HepG2 (cell line): ENCODE data around the gene RAB3A. TPM values are rescaled to one million over a fixed set of nuclear protein-coding genes. Genes with fewer than 3 reads are reported as not detected.

ENCODE experiments used
- AGO1 ChIP-seq: fragments of 200-400 bp; formaldehyde crosslinking; IDR thresholded peaks from 2 replicates; pipeline ENCODE4 v1.6.1; 2017; ENCODE audit warnings: mild to moderate bottlenecking, low read depth, low read length, moderate library complexity; ENCODE audit not compliant: poor library complexity, severe bottlenecking
- BHLHE40 ChIP-seq: IDR thresholded peaks from 2 replicates; pipeline ENCODE4 v1.6.1; 2011; ENCODE audit warnings: low read length, improper control_type of control experiment
- HDAC2 ChIP-seq: sonication (generic); formaldehyde crosslinking; IDR thresholded peaks from 2 replicates; pipeline ENCODE4 v1.4.0; 2020; ENCODE audit warnings: missing genetic modification reagents
- KLF9 ChIP-seq: IDR thresholded peaks from 2 replicates; pipeline ENCODE4 v1.6.1; 2016; ENCODE audit warnings: low read depth
- PAWR ChIP-seq: sonication (generic); formaldehyde crosslinking; IDR thresholded peaks from 2 replicates; pipeline ENCODE4 v1.4.0; 2020; ENCODE audit warnings: missing genetic modification reagents, mild to moderate bottlenecking, borderline replicate concordance
- SATB2 ChIP-seq: sonication (generic); formaldehyde crosslinking; IDR thresholded peaks from 2 replicates; pipeline ENCODE4 v1.5.0; 2020; ENCODE audit warnings: missing genetic modification reagents
- SMAD1 ChIP-seq: sonication (generic); formaldehyde crosslinking; IDR thresholded peaks from 2 replicates; pipeline ENCODE4 v1.4.0; 2020; ENCODE audit warnings: missing genetic modification reagents, low read depth, mild to moderate bottlenecking, borderline replicate concordance
- SRY ChIP-seq: sonication (generic); formaldehyde crosslinking; IDR thresholded peaks from 2 replicates; pipeline ENCODE4 v1.8.0; 2022; ENCODE audit warnings: mild to moderate bottlenecking, missing genetic modification reagents
- XRCC5 ChIP-seq: fragments of 200-400 bp; formaldehyde crosslinking; optimal IDR thresholded peaks from 2 replicates; pipeline ENCODE3; 2017; ENCODE audit warnings: mild to moderate bottlenecking, low read length
- ZFAT ChIP-seq: sonication (generic); formaldehyde crosslinking; conservative IDR thresholded peaks from 2 replicates; pipeline ENCODE4 v1.8.1; 2023; ENCODE audit warnings: missing genetic modification reagents, inconsistent platforms
- ZFY ChIP-seq: sonication (generic); formaldehyde crosslinking; IDR thresholded peaks from 2 replicates; pipeline ENCODE4 v1.4.0; 2020; ENCODE audit warnings: missing genetic modification reagents
- ZNF281 ChIP-seq: sonication (generic); formaldehyde crosslinking; IDR thresholded peaks from 2 replicates; pipeline ENCODE4 v1.4.0; 2020; ENCODE audit warnings: missing genetic modification reagents, borderline replicate concordance
- ZNF383 ChIP-seq: sonication (generic); formaldehyde crosslinking; IDR thresholded peaks from 2 replicates; pipeline ENCODE4 v1.4.0; 2020; ENCODE audit warnings: missing genetic modification reagents, mild to moderate bottlenecking, borderline replicate concordance
- ZNF446 ChIP-seq: sonication (generic); formaldehyde crosslinking; IDR thresholded peaks from 2 replicates; pipeline ENCODE4 v1.5.0; 2020; ENCODE audit warnings: mild to moderate bottlenecking, missing genetic modification reagents
- ZNF546 ChIP-seq: sonication (generic); formaldehyde crosslinking; conservative IDR thresholded peaks from 2 replicates; pipeline ENCODE4 v1.8.1; 2023; ENCODE audit warnings: mild to moderate bottlenecking, missing genetic modification reagents
- ZNF609 ChIP-seq: sonication (generic); formaldehyde crosslinking; IDR thresholded peaks from 2 replicates; pipeline ENCODE4 v1.4.0; 2020; ENCODE audit warnings: mild to moderate bottlenecking, missing genetic modification reagents, borderline replicate concordance
- ZNF615 ChIP-seq: sonication (generic); formaldehyde crosslinking; IDR thresholded peaks from 2 replicates; pipeline ENCODE4 v1.5.0; 2020; ENCODE audit warnings: mild to moderate bottlenecking, missing genetic modification reagents, borderline replicate concordance
- ZNF747 ChIP-seq: sonication (generic); formaldehyde crosslinking; IDR thresholded peaks from 2 replicates; pipeline ENCODE4 v1.8.1; 2023; ENCODE audit warnings: missing genetic modification reagents, mild to moderate bottlenecking, borderline replicate concordance
- polyA plus RNA-seq, 8 experiments: library from polyadenylated mRNA; depleted of rRNA in 3 of 8; stranded (reverse) in 7 of 8; unstranded in 1 of 8; fragments of >200 nt; fragmentation: Illumina TruSeq in 4 of 8; extraction: Trizol in 4 of 8; gene quantifications; 2 replicates each; pipeline versions ENCODE4 v1.2.1 to v1.2.3, GENCODE V29; 2011 to 2016; ENCODE audit warnings: low read depth in 4 of 8, missing spikeins in 1 of 8, mixed read lengths in 1 of 8; ENCODE audit not compliant: insufficient read depth in 1 of 8
- total RNA-seq, 5 experiments: library from RNA; depleted of rRNA; stranded (reverse); fragments of >200 nt; fragmentation: Illumina TruSeq; extraction: Trizol; gene quantifications; 2 replicates each; pipeline ENCODE4 v1.2.3, GENCODE V29; 2016; ENCODE audit warnings: low read depth in 1 of 5
- TF ChIP-seq, protein P1 (sequence below): sonication (generic); formaldehyde crosslinking; IDR thresholded peaks from 2 replicates; pipeline ENCODE4 v1.4.0; 2020; ENCODE audit warnings: mild to moderate bottlenecking, missing genetic modification reagents
- TF ChIP-seq, protein P2 (sequence below): IDR thresholded peaks from 2 replicates; pipeline ENCODE4 v1.6.1; 2012; ENCODE audit warnings: inconsistent platforms

Gene RAB3A
- total and polyA plus RNA-seq, 2 of the 13 experiments (the other 11 are each of a cell fraction or from before 2014, with no cell fraction given): 0.58 to 0.98 TPM

GRCh38 chr19:18173572-18174288, 30.1 kb downstream of the RAB3A start, which contains the start of gene IFI30 (continued):
- TF ChIP-seq ZNF446 (no peak), SATB2 (CRISPR knock-in tag) (no peak), KLF9 (CRISPR knock-in tag) (no peak), SMAD1 (no peak), ZNF615 (no peak), PAWR (CRISPR knock-in tag) (0 out of 2 replicates have a peak, but pooled peaks have one; percentile 33), ZNF747 (CRISPR knock-in tag) (peak; percentile 51; the same call in 1 of the 2 replicates), AGO1 (peak; percentile 76), ZNF546 (CRISPR knock-in tag) (no peak), HDAC2 (CRISPR knock-in tag) (peak; percentile 36; the same call in 1 of the 2 replicates), ZFY (peak; percentile 70), ZNF383 (no peak), ZNF609 (peak; percentile 16; the same call in 1 of the 2 replicates), ZFAT (no peak), ZNF281 (CRISPR knock-in tag) (peak; percentile 60; the same call in 1 of the 2 replicates), BHLHE40 (peak; percentile 92), XRCC5 (peak; percentile 23), SRY (0 out of 2 replicates have a peak, but pooled peaks have one; percentile 19)
- TF ChIP-seq, protein P1, sequence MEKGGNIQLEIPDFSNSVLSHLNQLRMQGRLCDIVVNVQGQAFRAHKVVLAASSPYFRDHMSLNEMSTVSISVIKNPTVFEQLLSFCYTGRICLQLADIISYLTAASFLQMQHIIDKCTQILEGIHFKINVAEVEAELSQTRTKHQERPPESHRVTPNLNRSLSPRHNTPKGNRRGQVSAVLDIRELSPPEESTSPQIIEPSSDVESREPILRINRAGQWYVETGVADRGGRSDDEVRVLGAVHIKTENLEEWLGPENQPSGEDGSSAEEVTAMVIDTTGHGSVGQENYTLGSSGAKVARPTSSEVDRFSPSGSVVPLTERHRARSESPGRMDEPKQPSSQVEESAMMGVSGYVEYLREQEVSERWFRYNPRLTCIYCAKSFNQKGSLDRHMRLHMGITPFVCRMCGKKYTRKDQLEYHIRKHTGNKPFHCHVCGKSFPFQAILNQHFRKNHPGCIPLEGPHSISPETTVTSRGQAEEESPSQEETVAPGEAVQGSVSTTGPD: 0 out of 2 replicates have a peak, but pooled peaks have one; percentile 28
- TF ChIP-seq, protein P2, sequence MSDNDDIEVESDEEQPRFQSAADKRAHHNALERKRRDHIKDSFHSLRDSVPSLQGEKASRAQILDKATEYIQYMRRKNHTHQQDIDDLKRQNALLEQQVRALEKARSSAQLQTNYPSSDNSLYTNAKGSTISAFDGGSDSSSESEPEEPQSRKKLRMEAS: peak; percentile 31; the same call in 1 of the 2 replicates
